Left ventricle myocardium inferior (tissue), 1 donor: ENCODE data around the gene MDM4. TPM values are rescaled to one million over a fixed set of nuclear protein-coding genes. Genes with fewer than 3 reads are reported as not detected.

Experiments
- DNase-seq: peaks from one replicate; pipeline ENCODE4 v3.0.0-alpha.2; 2020
- H3K27ac ChIP-seq: fragments of 200-600 bp; replicated peaks from 2 replicates; pipeline ENCODE4 v1.8.0; 2021
- H3K27me3 ChIP-seq: fragments of 200-600 bp; 2 replicates; pipeline ENCODE4 v1.8.0; 2021; ENCODE audit warnings: low read depth
- H3K36me3 ChIP-seq: fragments of 200-600 bp; 2 replicates; pipeline ENCODE4 v1.8.0; 2021
- H3K4me1 ChIP-seq: fragments of 200-600 bp; 2 replicates; pipeline ENCODE4 v1.8.0; 2021
- H3K4me3 ChIP-seq: fragments of 200-600 bp; 2 replicates; pipeline ENCODE4 v1.8.0; 2021; ENCODE audit warnings: mild to moderate bottlenecking, moderate library complexity
- H3K9me3 ChIP-seq: fragments of 200-600 bp; replicated peaks from 2 replicates; pipeline ENCODE4 v1.8.0; 2021
- CTCF ChIP-seq: fragments of 200-600 bp; IDR thresholded peaks from 2 replicates; pipeline ENCODE4 v1.8.0; 2021; ENCODE audit warnings: antibody characterized with exemption, mild to moderate bottlenecking, borderline replicate concordance
- intact Hi-C: fragments of 100-400 bp; cut with micrococcal nuclease; formaldehyde crosslinking; loops from one replicate; pipeline ENCODE4 v1.11.0; 2022
- total RNA-seq: library from RNA; stranded (reverse); fragmentation: NEBNext Ultra II Directional; extraction: Animal tissue kit (Norgen Biotek cat#: 25700); gene quantifications from one replicate; pipeline ENCODE4 v1.2.1, GENCODE V29; 2021
- donor health status: DM: no; HTN: yes; CAD: no; lungs with severe emphysema.

Gene MDM4
- total RNA-seq, 1 donor from 2014 or later, result 29.3 TPM

GRCh38 chr1:204576422-204576821, 60.2 kb downstream of the MDM4 start:
- DNase-seq, result no peak
- Histone ChIP-seq H3K9me3 (no peaks in the 10 kb centered on the region), H3K27me3 (no peaks in the 10 kb centered on the region), H3K36me3 (no peaks in the 10 kb centered on the region), H3K27ac (no peak overlapping the region), H3K4me3 (no peak overlapping the region), H3K4me1 (peaks cover 25% of the 10 kb centered on the region)
- intact Hi-C loops, result no loop called here
- TF ChIP-seq CTCF, result no peak

- TF ChIP-seq CTCF, result no peak
- Histone ChIP-seq H3K27me3 (no peaks in the 10 kb centered on the region), H3K4me3 (no peak overlapping the region), H3K36me3 (no peaks in the 10 kb centered on the region), H3K9me3 (no peaks in the 10 kb centered on the region), H3K27ac (no peak overlapping the region), H3K4me1 (peaks cover 25% of the 10 kb centered on the region)
- intact Hi-C loops, result no loop called here
- no peak for DNase-seq
These were observed 61.7 kb downstream of the MDM4 start for GRCh38 chr1:204577794-204578478.

GRCh38 chr1:204578867-204579664, 62.9 kb downstream of the MDM4 start:
- Histone ChIP-seq H3K36me3 (no peaks in the 10 kb centered on the region), H3K9me3 (no peaks in the 10 kb centered on the region), H3K4me3 (peak overlapping the region; percentile 57), H3K27ac (peak overlapping the region; percentile 54), H3K27me3 (no peaks in the 10 kb centered on the region), H3K4me1 (peaks cover 22% of the 10 kb centered on the region)
- intact Hi-C loops, result no loop called here
- TF ChIP-seq CTCF, result no peak
- peak; percentile 36 for DNase-seq

GRCh38 chr1:204579681-204580080, 63.5 kb downstream of the MDM4 start:
- no peaks in the 10 kb centered on the region for H3K27me3 ChIP-seq
- TF ChIP-seq CTCF, result no peak
- no peaks in the 10 kb centered on the region for H3K36me3 ChIP-seq
- no peaks in the 10 kb centered on the region for H3K9me3 ChIP-seq
- DNase-seq, result no peak
- peak overlapping the region; percentile 57 for H3K4me3 ChIP-seq
- intact Hi-C loops, result no loop called here
- peaks cover 19% of the 10 kb centered on the region for H3K4me1 ChIP-seq
- H3K27ac ChIP-seq, result peak overlapping the region; percentile 54

GRCh38 chr1:204580862-204581261, 64.7 kb downstream of the MDM4 start:
- no peak for TF ChIP-seq CTCF
- Histone ChIP-seq H3K36me3 (no peaks in the 10 kb centered on the region), H3K27ac (no peak overlapping the region), H3K9me3 (no peaks in the 10 kb centered on the region), H3K27me3 (no peaks in the 10 kb centered on the region), H3K4me1 (peaks cover 13% of the 10 kb centered on the region), H3K4me3 (no peak overlapping the region)
- no peak for DNase-seq
- intact Hi-C loops, result no loop called here
